Measurements from ENCODE around the gene FBLN2.

FBLN2 gene

DNA sequence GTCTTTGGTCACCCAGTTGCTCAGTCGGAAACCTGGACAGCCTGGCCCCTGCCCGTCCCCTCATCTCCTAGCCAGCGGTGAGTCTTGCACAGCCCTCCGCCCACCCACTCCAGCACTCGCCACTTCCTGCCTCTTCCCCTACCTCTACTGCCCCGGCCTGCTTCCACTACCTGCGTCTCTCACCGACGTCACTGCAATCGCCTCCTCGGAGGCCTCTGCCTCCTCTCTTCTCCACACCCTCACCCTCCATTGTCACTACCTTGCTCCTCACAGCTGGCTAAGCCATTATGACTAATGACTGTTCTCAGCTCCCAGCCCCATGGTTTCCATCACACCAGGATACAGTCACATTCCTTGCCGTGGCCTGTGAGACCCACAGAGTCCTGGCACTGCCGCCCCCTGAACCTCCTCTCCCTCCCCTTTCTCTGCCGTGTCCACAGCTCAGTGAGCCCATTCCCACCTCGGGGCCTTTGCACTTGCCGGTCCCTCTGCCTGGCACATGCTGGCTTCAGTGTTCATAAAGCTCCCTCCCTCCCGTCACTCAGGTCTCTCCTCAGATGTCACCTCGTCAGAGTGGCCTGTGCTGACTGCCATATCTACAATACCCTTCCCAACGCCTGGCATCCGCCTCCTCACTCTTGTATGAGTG, 104.8 kb downstream of the FBLN2 start:
- H3K27me3 ChIP-seq (ENCODE audit: control insufficient read depth, insufficient read depth, low read length, poor library complexity, severe bottlenecking) = peaks cover 44% of the 10 kb centered on the region
- peaks cover 13% of the 10 kb centered on the region for H3K4me1 ChIP-seq (ENCODE audit: control insufficient read depth, insufficient read depth, low read length)
- H3K27ac ChIP-seq (ENCODE audit: insufficient read depth, low read depth, low read length, poor library complexity, severe bottlenecking) = no peak overlapping the region
- no peaks in the 10 kb centered on the region for H3K36me3 ChIP-seq (ENCODE audit: control insufficient read depth, insufficient read depth, low read length)
- 80 to 81% methylated on average over 20 of the region's 20 CpGs for WGBS, 2 experiments
- H3K9me3 ChIP-seq (ENCODE audit: control insufficient read depth, low read length) = no peaks in the 10 kb centered on the region
- H3K4me3 ChIP-seq (ENCODE audit: insufficient read depth, low read depth, low read length) = no peak overlapping the region

DNA sequence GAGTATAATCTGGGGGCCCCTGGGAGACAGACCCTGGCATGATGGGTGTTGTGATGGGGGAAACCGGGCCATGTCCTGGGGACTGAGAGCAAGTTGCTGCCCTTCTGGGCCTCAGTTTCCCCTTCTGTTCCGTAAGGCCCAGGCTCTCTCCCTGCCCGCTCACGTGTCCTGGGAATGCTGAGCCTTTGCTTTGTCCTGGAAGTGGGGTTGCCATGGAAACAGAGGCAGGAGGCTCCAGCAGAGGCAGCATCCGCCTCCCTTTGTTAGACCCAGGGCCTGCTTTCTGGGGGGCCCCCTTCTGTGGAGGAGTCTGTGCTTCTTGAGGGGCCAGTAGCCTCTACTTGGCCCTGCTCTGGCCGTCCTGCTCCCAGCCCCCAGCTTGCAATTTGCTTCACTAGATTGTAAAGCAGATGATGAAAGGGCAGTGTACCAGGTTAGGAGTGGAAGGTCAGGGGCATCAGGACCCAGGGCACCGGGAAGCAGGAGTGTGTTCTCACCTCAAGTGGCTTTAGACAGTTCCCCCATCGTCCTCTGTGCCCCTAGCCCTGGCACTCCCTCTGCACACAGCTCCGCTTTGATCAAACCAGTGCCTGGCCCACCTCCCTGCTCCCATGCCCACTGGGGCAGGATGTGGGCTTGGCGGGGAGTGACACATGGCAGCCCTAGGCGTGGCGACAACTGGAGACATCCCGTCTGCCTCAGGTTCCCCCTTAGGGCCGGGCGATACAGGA, 105.6 kb downstream of the FBLN2 start:
- 60 to 62% methylated on average over 15 of the region's 15 CpGs for WGBS, 2 experiments
- no peaks in the 10 kb centered on the region for H3K36me3 ChIP-seq (ENCODE audit: control insufficient read depth, insufficient read depth, low read length)
- peaks cover 44% of the 10 kb centered on the region for H3K27me3 ChIP-seq (ENCODE audit: control insufficient read depth, insufficient read depth, low read length, poor library complexity, severe bottlenecking)
- no peak overlapping the region for H3K4me3 ChIP-seq (ENCODE audit: insufficient read depth, low read depth, low read length)
- H3K27ac ChIP-seq (ENCODE audit: insufficient read depth, low read depth, low read length, poor library complexity, severe bottlenecking) = no peak overlapping the region
- H3K9me3 ChIP-seq (ENCODE audit: control insufficient read depth, low read length) = no peaks in the 10 kb centered on the region
- H3K4me1 ChIP-seq (ENCODE audit: control insufficient read depth, insufficient read depth, low read length) = peaks cover 9% of the 10 kb centered on the region

GRCh38 chr3:13655061-13655913, 106.4 kb downstream of the FBLN2 start:
- H3K36me3 ChIP-seq (ENCODE audit: control insufficient read depth, insufficient read depth, low read length) = no peaks in the 10 kb centered on the region
- no peaks in the 10 kb centered on the region for H3K9me3 ChIP-seq (ENCODE audit: control insufficient read depth, low read length)
- H3K27me3 ChIP-seq (ENCODE audit: control insufficient read depth, insufficient read depth, low read length, poor library complexity, severe bottlenecking) = peaks cover 44% of the 10 kb centered on the region
- no peak overlapping the region for H3K4me3 ChIP-seq (ENCODE audit: insufficient read depth, low read depth, low read length)
- H3K4me1 ChIP-seq (ENCODE audit: control insufficient read depth, insufficient read depth, low read length) = peaks cover 9% of the 10 kb centered on the region
- no peak overlapping the region for H3K27ac ChIP-seq (ENCODE audit: insufficient read depth, low read depth, low read length, poor library complexity, severe bottlenecking)
- WGBS, 2 experiments = 10 to 11% methylated on average over 70 of the region's 70 CpGs

GRCh38 chr3:13656584-13657301, 107.8 kb downstream of the FBLN2 start:
- Histone ChIP-seq H3K9me3 (ENCODE audit: control insufficient read depth, low read length) (no peaks in the 10 kb centered on the region), H3K4me3 (ENCODE audit: insufficient read depth, low read depth, low read length) (no peak overlapping the region), H3K36me3 (ENCODE audit: control insufficient read depth, insufficient read depth, low read length) (no peaks in the 10 kb centered on the region), H3K27me3 (ENCODE audit: control insufficient read depth, insufficient read depth, low read length, poor library complexity, severe bottlenecking) (peaks cover 41% of the 10 kb centered on the region), H3K27ac (ENCODE audit: insufficient read depth, low read depth, low read length, poor library complexity, severe bottlenecking) (no peak overlapping the region), H3K4me1 (ENCODE audit: control insufficient read depth, insufficient read depth, low read length) (peaks cover 9% of the 10 kb centered on the region)
- WGBS, 2 experiments = 94% methylated on average over 8 of the region's 8 CpGs

- Histone ChIP-seq H3K27me3 (ENCODE audit: control insufficient read depth, insufficient read depth, low read length, poor library complexity, severe bottlenecking) (peaks cover 41% of the 10 kb centered on the region), H3K9me3 (ENCODE audit: control insufficient read depth, low read length) (no peaks in the 10 kb centered on the region), H3K4me3 (ENCODE audit: insufficient read depth, low read depth, low read length) (no peak overlapping the region), H3K4me1 (ENCODE audit: control insufficient read depth, insufficient read depth, low read length) (peaks cover 9% of the 10 kb centered on the region), H3K27ac (ENCODE audit: insufficient read depth, low read depth, low read length, poor library complexity, severe bottlenecking) (no peak overlapping the region), H3K36me3 (ENCODE audit: control insufficient read depth, insufficient read depth, low read length) (no peaks in the 10 kb centered on the region)
- 20 to 23% methylated on average over 25 of the region's 25 CpGs for WGBS, 2 experiments
Observed at GRCh38 chr3:13657660-13658435, 108.9 kb downstream of the FBLN2 start.

DNA sequence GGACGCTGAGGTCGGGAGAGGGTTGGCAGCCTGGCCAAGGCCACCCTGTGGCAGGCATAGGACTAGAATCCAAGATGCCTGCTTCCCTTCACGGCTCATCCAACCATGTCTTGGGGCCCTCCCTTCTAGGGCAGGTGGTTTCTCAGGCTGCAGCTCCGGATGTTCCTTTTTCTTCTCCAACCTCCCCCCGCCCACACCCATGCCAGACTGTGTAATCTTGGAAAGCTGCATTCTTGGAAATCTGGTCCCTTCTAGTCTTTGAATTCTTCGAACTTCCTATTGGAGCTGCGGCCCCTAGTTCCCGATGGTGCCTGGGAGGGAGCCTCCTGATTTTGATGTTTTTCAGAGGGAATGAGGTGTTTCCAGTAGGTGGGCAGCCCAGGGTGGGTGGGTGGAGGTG, 109.8 kb downstream of the FBLN2 start:
- Histone ChIP-seq H3K36me3 (ENCODE audit: control insufficient read depth, insufficient read depth, low read length) (no peaks in the 10 kb centered on the region), H3K4me3 (ENCODE audit: insufficient read depth, low read depth, low read length) (no peak overlapping the region), H3K27me3 (ENCODE audit: control insufficient read depth, insufficient read depth, low read length, poor library complexity, severe bottlenecking) (peaks cover 39% of the 10 kb centered on the region), H3K9me3 (ENCODE audit: control insufficient read depth, low read length) (no peaks in the 10 kb centered on the region), H3K27ac (ENCODE audit: insufficient read depth, low read depth, low read length, poor library complexity, severe bottlenecking) (no peak overlapping the region), H3K4me1 (ENCODE audit: control insufficient read depth, insufficient read depth, low read length) (peaks cover 9% of the 10 kb centered on the region)
- WGBS, 2 experiments = 88 to 89% methylated on average over 8 of the region's 8 CpGs

DNA sequence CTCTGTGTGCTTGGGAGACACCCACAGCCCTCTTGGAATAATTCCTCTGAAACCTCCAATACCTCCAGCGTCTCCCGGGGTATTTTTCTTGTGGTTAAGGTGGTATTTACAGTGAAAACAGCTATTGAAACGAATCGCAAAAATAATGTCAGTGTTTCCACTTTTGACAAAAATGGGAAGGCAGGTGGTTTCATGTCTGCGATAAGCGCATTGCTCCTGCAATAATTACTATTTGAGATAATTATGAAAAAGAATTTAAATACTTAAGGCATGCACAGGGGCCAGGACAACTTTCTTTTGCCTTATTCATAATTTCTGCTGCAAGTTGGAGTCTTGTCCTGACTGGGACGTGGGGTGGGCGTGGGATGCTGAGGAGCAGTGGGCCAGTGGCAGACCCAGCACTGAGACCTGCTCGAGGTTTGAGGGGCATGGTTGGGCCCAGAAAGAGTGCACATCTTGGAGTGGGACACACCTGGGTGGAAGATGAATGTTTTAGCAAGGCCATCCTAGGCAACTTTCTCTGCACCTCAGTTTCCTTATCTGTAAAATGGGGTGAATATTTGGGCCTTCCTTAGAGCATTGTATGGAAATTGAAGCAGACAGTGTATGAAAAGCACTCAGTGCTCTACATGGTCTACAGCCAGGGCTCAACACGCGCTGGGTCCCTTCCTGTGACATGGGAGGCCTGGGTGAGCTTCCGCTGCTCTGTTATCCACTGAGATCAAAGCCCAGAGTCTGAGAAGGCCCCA, 110.5 kb downstream of the FBLN2 start:
- no peak overlapping the region for H3K27ac ChIP-seq (ENCODE audit: insufficient read depth, low read depth, low read length, poor library complexity, severe bottlenecking)
- H3K4me3 ChIP-seq (ENCODE audit: insufficient read depth, low read depth, low read length) = no peak overlapping the region
- 94 to 95% methylated on average over 11 to 12 of the region's 12 CpGs for WGBS, 2 experiments
- peaks cover 32% of the 10 kb centered on the region for H3K27me3 ChIP-seq (ENCODE audit: control insufficient read depth, insufficient read depth, low read length, poor library complexity, severe bottlenecking)
- peaks cover 8% of the 10 kb centered on the region for H3K4me1 ChIP-seq (ENCODE audit: control insufficient read depth, insufficient read depth, low read length)
- no peaks in the 10 kb centered on the region for H3K36me3 ChIP-seq (ENCODE audit: control insufficient read depth, insufficient read depth, low read length)
- no peaks in the 10 kb centered on the region for H3K9me3 ChIP-seq (ENCODE audit: control insufficient read depth, low read length)

- H3K27ac ChIP-seq (ENCODE audit: insufficient read depth, low read depth, low read length, poor library complexity, severe bottlenecking) = no peak overlapping the region
- 90 to 94% methylated on average over 3 of the region's 3 CpGs for WGBS, 2 experiments
- no peak overlapping the region for H3K4me3 ChIP-seq (ENCODE audit: insufficient read depth, low read depth, low read length)
- no peaks in the 10 kb centered on the region for H3K9me3 ChIP-seq (ENCODE audit: control insufficient read depth, low read length)
- no peaks in the 10 kb centered on the region for H3K36me3 ChIP-seq (ENCODE audit: control insufficient read depth, insufficient read depth, low read length)
- peaks cover 4% of the 10 kb centered on the region for H3K4me1 ChIP-seq (ENCODE audit: control insufficient read depth, insufficient read depth, low read length)
- H3K27me3 ChIP-seq (ENCODE audit: control insufficient read depth, insufficient read depth, low read length, poor library complexity, severe bottlenecking) = peaks cover 24% of the 10 kb centered on the region
Observed at GRCh38 chr3:13660042-13660874, 111.3 kb downstream of the FBLN2 start.

All from ectodermal cell (in vitro differentiated cells).